Stimulated activated effector memory CD8-positive, alpha-beta T cell treated with anti-CD3 and anti-CD28 coated beads, Interleukin-12 subunit alpha, Interleukin-12 subunit beta, amount 100 ng/mL, for 72 hours (primary cell): ENCODE data around the gene KLHL29.

Experiments
- ATAC-seq: fragments of 150-1000 bp; cut with Tn5 transposase; 2 replicates; pipeline ENCODE4 v1.10.0; 2021
- DNase-seq, 2 donors: peaks; one replicate each; pipeline ENCODE4 v3.0.0; 2021 to 2022; ENCODE audit warnings: low spot score in 2 of 2
- H3K27ac Mint-ChIP-seq: one replicate; pipeline ENCODE4 v1.8.0; 2022; ENCODE audit warnings: mild to moderate bottlenecking, mixed read lengths
- H3K36me3 Mint-ChIP-seq: one replicate; pipeline ENCODE4 v1.8.0; 2022; ENCODE audit warnings: mild to moderate bottlenecking, mixed read lengths
- H3K4me1 Mint-ChIP-seq: one replicate; pipeline ENCODE4 v1.8.0; 2022; ENCODE audit warnings: mixed read lengths
- H3K4me3 Mint-ChIP-seq: one replicate; pipeline ENCODE4 v1.8.0; 2022; ENCODE audit warnings: mild to moderate bottlenecking, mixed read lengths
- H3K9me3 Mint-ChIP-seq: one replicate; pipeline ENCODE4 v1.8.0; 2022; ENCODE audit warnings: mixed read lengths

The KLHL29 gene

GRCh38 chr2:23400703-23401102 is 15.7 kb downstream of the KLHL29 start:
- DNase-seq (no peak), ATAC-seq (no peak)
- H3K36me3 Mint-ChIP-seq = no peaks in the 10 kb centered on the region
- H3K9me3 Mint-ChIP-seq = peaks cover 2% of the 10 kb centered on the region
- no peaks in the 10 kb centered on the region for H3K4me1 Mint-ChIP-seq
- no peak overlapping the region for H3K27ac Mint-ChIP-seq
- H3K4me3 Mint-ChIP-seq = no peak overlapping the region

- DNase-seq = no peak
- Mint-ChIP-seq H3K36me3 (no peaks in the 10 kb centered on the region), H3K9me3 (peaks cover 2% of the 10 kb centered on the region), H3K4me1 (no peaks in the 10 kb centered on the region), H3K27ac (no peak overlapping the region), H3K4me3 (no peak overlapping the region)
- ATAC-seq = peak; percentile 25
These were observed 16.6 kb downstream of the KLHL29 start for GRCh38 chr2:23401427-23402204.

GRCh38 chr2:23402205-23402740 is 17.3 kb downstream of the KLHL29 start:
- no peaks in the 10 kb centered on the region for H3K4me1 Mint-ChIP-seq
- peaks cover 2% of the 10 kb centered on the region for H3K9me3 Mint-ChIP-seq
- H3K4me3 Mint-ChIP-seq = no peak overlapping the region
- H3K27ac Mint-ChIP-seq = no peak overlapping the region
- H3K36me3 Mint-ChIP-seq = no peaks in the 10 kb centered on the region
- ATAC-seq (no peak), DNase-seq (no peak)

GRCh38 chr2:23404426-23404825 is 19.4 kb downstream of the KLHL29 start:
- Mint-ChIP-seq H3K4me1 (no peaks in the 10 kb centered on the region), H3K36me3 (no peaks in the 10 kb centered on the region), H3K4me3 (no peak overlapping the region), H3K27ac (no peak overlapping the region), H3K9me3 (peaks cover 2% of the 10 kb centered on the region)
- no peak for ATAC-seq
- no peak for DNase-seq

GRCh38 chr2:23409248-23409647 is 24.3 kb downstream of the KLHL29 start:
- no peaks in the 10 kb centered on the region for H3K4me1 Mint-ChIP-seq
- no peak for ATAC-seq
- H3K27ac Mint-ChIP-seq = no peak overlapping the region
- no peak for DNase-seq
- no peaks in the 10 kb centered on the region for H3K36me3 Mint-ChIP-seq
- H3K4me3 Mint-ChIP-seq = no peak overlapping the region
- H3K9me3 Mint-ChIP-seq = no peaks in the 10 kb centered on the region

- H3K27ac Mint-ChIP-seq = no peak overlapping the region
- ATAC-seq = no peak
- no peak overlapping the region for H3K4me3 Mint-ChIP-seq
These were observed 25.6 kb downstream of the KLHL29 start for GRCh38 chr2:23410596-23410995.

GRCh38 chr2:23411752-23412431 is 26.9 kb downstream of the KLHL29 start:
- H3K36me3 Mint-ChIP-seq = no peaks in the 10 kb centered on the region
- no peak overlapping the region for H3K4me3 Mint-ChIP-seq
- H3K27ac Mint-ChIP-seq = no peak overlapping the region
- no peaks in the 10 kb centered on the region for H3K4me1 Mint-ChIP-seq
- ATAC-seq (no peak), DNase-seq (no peak)
- H3K9me3 Mint-ChIP-seq = no peaks in the 10 kb centered on the region

More at GRCh38 chr2:23410596-23410995, 25.6 kb downstream of the KLHL29 start:
- no peaks in the 10 kb centered on the region for H3K9me3 Mint-ChIP-seq
- no peaks in the 10 kb centered on the region for H3K36me3 Mint-ChIP-seq
- DNase-seq = no peak
- H3K4me1 Mint-ChIP-seq = no peaks in the 10 kb centered on the region

- ATAC-seq = no peak
- Mint-ChIP-seq H3K4me3 (no peak overlapping the region), H3K36me3 (no peaks in the 10 kb centered on the region), H3K27ac (no peak overlapping the region), H3K9me3 (no peaks in the 10 kb centered on the region), H3K4me1 (no peaks in the 10 kb centered on the region)
- no peak for DNase-seq
These were observed 27.7 kb downstream of the KLHL29 start for GRCh38 chr2:23412556-23413155.

- no peak for ATAC-seq
- no peak overlapping the region for H3K27ac Mint-ChIP-seq
- H3K4me1 Mint-ChIP-seq = no peaks in the 10 kb centered on the region
These were observed 28.7 kb downstream of the KLHL29 start for GRCh38 chr2:23413641-23414040.

GRCh38 chr2:23414106-23414505 is 29.1 kb downstream of the KLHL29 start:
- H3K9me3 Mint-ChIP-seq = no peaks in the 10 kb centered on the region
- H3K4me1 Mint-ChIP-seq = no peaks in the 10 kb centered on the region
- H3K4me3 Mint-ChIP-seq = no peak overlapping the region
- DNase-seq (no peak), ATAC-seq (no peak)
- no peak overlapping the region for H3K27ac Mint-ChIP-seq
- H3K36me3 Mint-ChIP-seq = no peaks in the 10 kb centered on the region

More at GRCh38 chr2:23413641-23414040, 28.7 kb downstream of the KLHL29 start:
- no peak for DNase-seq
- H3K36me3 Mint-ChIP-seq = no peaks in the 10 kb centered on the region
- H3K9me3 Mint-ChIP-seq = no peaks in the 10 kb centered on the region
- H3K4me3 Mint-ChIP-seq = no peak overlapping the region

- no peaks in the 10 kb centered on the region for H3K9me3 Mint-ChIP-seq
- ATAC-seq (no peak), DNase-seq (no peak)
- no peaks in the 10 kb centered on the region for H3K4me1 Mint-ChIP-seq
- no peaks in the 10 kb centered on the region for H3K36me3 Mint-ChIP-seq
- no peak overlapping the region for H3K27ac Mint-ChIP-seq
- H3K4me3 Mint-ChIP-seq = no peak overlapping the region
These were observed 29.9 kb downstream of the KLHL29 start for GRCh38 chr2:23414871-23415270.

GRCh38 chr2:23417310-23417709 is 32.3 kb downstream of the KLHL29 start:
- Mint-ChIP-seq H3K4me1 (no peaks in the 10 kb centered on the region), H3K36me3 (no peaks in the 10 kb centered on the region), H3K9me3 (no peaks in the 10 kb centered on the region), H3K4me3 (no peak overlapping the region), H3K27ac (no peak overlapping the region)
- ATAC-seq (no peak), DNase-seq (no peak)

- Mint-ChIP-seq H3K9me3 (no peaks in the 10 kb centered on the region), H3K36me3 (no peaks in the 10 kb centered on the region), H3K27ac (no peak overlapping the region), H3K4me1 (no peaks in the 10 kb centered on the region), H3K4me3 (no peak overlapping the region)
- no peak for ATAC-seq
- DNase-seq = no peak
These were observed 33.1 kb downstream of the KLHL29 start for GRCh38 chr2:23418056-23418455.

GRCh38 chr2:23418461-23418911 is 33.5 kb downstream of the KLHL29 start:
- Mint-ChIP-seq H3K4me1 (no peaks in the 10 kb centered on the region), H3K9me3 (no peaks in the 10 kb centered on the region), H3K4me3 (no peak overlapping the region), H3K36me3 (no peaks in the 10 kb centered on the region), H3K27ac (no peak overlapping the region)
- DNase-seq (no peak), ATAC-seq (no peak)

GRCh38 chr2:23419171-23420090 is 34.5 kb downstream of the KLHL29 start:
- Mint-ChIP-seq H3K4me1 (no peaks in the 10 kb centered on the region), H3K27ac (no peak overlapping the region), H3K36me3 (no peaks in the 10 kb centered on the region), H3K4me3 (no peak overlapping the region), H3K9me3 (no peaks in the 10 kb centered on the region)
- ATAC-seq = no peak
- DNase-seq = no peak
